SK-N-SH (cell line): Measurements from ENCODE around the gene RNF7. TPM values are rescaled to one million over a fixed set of nuclear protein-coding genes. Genes with fewer than 3 reads are reported as not detected.

Experiments
- CTCF ChIA-PET: fragments of 300-600, 350-600 bp; formaldehyde crosslinking; extraction: SDS; loops from one replicate; lab custom pipeline; 2021; lab: Yijun Ruan, JAX
- POLR2A ChIA-PET: fragments of 350-600 bp; sonication (Branson Sonifier 250); formaldehyde crosslinking; extraction: SDS; loops from one replicate; lab custom pipeline; 2020; ENCODE audit warnings: antibody characterized with exemption, inconsistent platforms; lab: Yijun Ruan, JAX
- DNase-seq: peaks from one replicate; pipeline ENCODE4 v3.0.0; 2012
- H2AFZ ChIP-seq: fragments of 200-600 bp; sonication (generic); 2 replicates; pipeline ENCODE4 v1.8.1; 2016; ENCODE audit warnings: antibody characterized with exemption, mild to moderate bottlenecking, low read depth
- H3F3A ChIP-seq: fragments of 200-600 bp; sonication (generic); replicated peaks from 2 replicates; pipeline ENCODE3; 2016; ENCODE audit warnings: antibody characterized with exemption, mild to moderate bottlenecking; ENCODE audit not compliant: insufficient read depth
- H3K27ac ChIP-seq, 2 experiments: fragments of 200-500 bp in 1 of 2; fragments of 200-600 bp in 1 of 2; sonication (Bioruptor generic) in 1 of 2; sonication (generic), shearing (Covaris generic) in 1 of 2; 2 replicates each; pipeline versions ENCODE4 v1.5.1 to v1.6.1; 2014 to 2016; ENCODE audit warnings: low read depth in 2 of 2, inconsistent platforms in 1 of 2, low read length in 1 of 2, mild to moderate bottlenecking in 1 of 2, mixed read lengths in 1 of 2
- H3K27me3 ChIP-seq: fragments of 200-600 bp; sonication (generic), shearing (Covaris generic); 2 replicates; pipeline ENCODE4 v1.6.1; 2016; ENCODE audit warnings: mixed run types; ENCODE audit not compliant: insufficient read depth
- H3K36me3 ChIP-seq, 2 experiments: fragments of 200-500 bp in 1 of 2; fragments of 200-600 bp in 1 of 2; sonication (Bioruptor generic) in 1 of 2; sonication (generic) in 1 of 2; replicated peaks in 1 of 2; 2 replicates each; pipeline versions ENCODE3 to v1.5.1; 2014 to 2016; ENCODE audit warnings: low read length in 1 of 2, mild to moderate bottlenecking in 1 of 2; ENCODE audit not compliant: insufficient read depth in 2 of 2, control insufficient read depth in 1 of 2
- H3K4me1 ChIP-seq, 2 experiments: fragments of 200-500 bp in 1 of 2; fragments of 200-600 bp in 1 of 2; sonication (Bioruptor generic) in 1 of 2; sonication (generic), shearing (Covaris generic) in 1 of 2; 2 replicates each; pipeline versions ENCODE4 v1.5.1 to v1.6.1; 2014 to 2016; ENCODE audit warnings: low read depth in 1 of 2, low read length in 1 of 2, mixed run types in 1 of 2; ENCODE audit not compliant: insufficient read depth in 2 of 2, control insufficient read depth in 1 of 2
- H3K4me2 ChIP-seq: fragments of 200-600 bp; sonication (generic), shearing (Covaris generic); 2 replicates; pipeline ENCODE4 v1.6.1; 2017; ENCODE audit warnings: mixed run types
- H3K4me3 ChIP-seq, 2 experiments: fragments of 200-500 bp in 1 of 2; fragments of 200-600 bp in 1 of 2; sonication (Bioruptor generic) in 1 of 2; sonication (generic), shearing (Covaris generic) in 1 of 2; 2 replicates each; pipeline versions ENCODE4 v1.5.1 to v1.8.1; 2014 to 2016; ENCODE audit warnings: low read depth in 2 of 2, inconsistent platforms in 1 of 2, low read length in 1 of 2, mild to moderate bottlenecking in 1 of 2, mixed read lengths in 1 of 2, moderate library complexity in 1 of 2
- H3K79me2 ChIP-seq: fragments of 200-600 bp; sonication (generic); 2 replicates; pipeline ENCODE4 v1.8.1; 2017; ENCODE audit warnings: mild to moderate bottlenecking; ENCODE audit not compliant: insufficient read depth
- H3K9ac ChIP-seq: fragments of 200-600 bp; sonication (generic); 2 replicates; pipeline ENCODE4 v1.6.1; 2017; ENCODE audit warnings: mixed run types
- H3K9me2 ChIP-seq: fragments of 200-600 bp; sonication (generic); 2 replicates; pipeline ENCODE4 v1.6.1; 2017; ENCODE audit warnings: mixed run types
- H3K9me3 ChIP-seq: fragments of 200-600 bp; sonication (generic); 2 replicates; pipeline ENCODE4 v1.6.1; 2017; ENCODE audit warnings: mixed run types, mild to moderate bottlenecking, moderate library complexity
- H4K20me1 ChIP-seq: fragments of 200-600 bp; sonication (generic); 2 replicates; pipeline ENCODE4 v1.6.1; 2017; ENCODE audit warnings: mild to moderate bottlenecking, mixed run types; ENCODE audit not compliant: insufficient read depth
- CHD2 ChIP-seq: fragments of 150-350 bp; IDR thresholded peaks from 2 replicates; pipeline ENCODE4 v1.6.1; 2018; ENCODE audit warnings: low read length; ENCODE audit not compliant: partially characterized antibody
- ELF1 ChIP-seq: IDR thresholded peaks from 2 replicates; pipeline ENCODE4 v1.4.0; 2012
- EP300 ChIP-seq, 2 experiments: IDR thresholded peaks; 2 replicates each; pipeline versions ENCODE4 v1.4.0 to v1.6.1; 2012; ENCODE audit warnings: borderline replicate concordance in 1 of 2, low read depth in 1 of 2, low read length in 1 of 2
- FOSL2 ChIP-seq: IDR thresholded peaks from 2 replicates; pipeline ENCODE4 v1.4.0; 2012; ENCODE audit warnings: low read depth, mild to moderate bottlenecking, moderate library complexity, borderline replicate concordance
- FOXJ3 ChIP-seq: sonication (generic); formaldehyde crosslinking; IDR thresholded peaks from 2 replicates; pipeline ENCODE4 v1.5.1; 2020; ENCODE audit warnings: mild to moderate bottlenecking, missing genetic modification reagents
- FOXM1 ChIP-seq: IDR thresholded peaks from 2 replicates; pipeline ENCODE4 v1.4.0; 2012; ENCODE audit warnings: low read depth, mild to moderate bottlenecking
- JUND ChIP-seq: IDR thresholded peaks from 2 replicates; pipeline ENCODE4 v1.4.0; 2012
- MXI1 ChIP-seq: IDR thresholded peaks from 2 replicates; pipeline ENCODE4 v1.6.1; 2012; ENCODE audit warnings: mild to moderate bottlenecking, low read depth, low read length, improper control_type of control experiment
- NFIC ChIP-seq: IDR thresholded peaks from 2 replicates; pipeline ENCODE4 v1.4.0; 2012; ENCODE audit warnings: borderline replicate concordance
- NRF1 ChIP-seq: IDR thresholded peaks from 2 replicates; pipeline ENCODE4 v1.6.1; 2012; ENCODE audit warnings: low read depth, mild to moderate bottlenecking, low read length
- POLR2AphosphoS5 ChIP-seq: IDR thresholded peaks from 2 replicates; pipeline ENCODE4 v1.6.1; 2012; ENCODE audit warnings: low read depth, low read length
- RFX5 ChIP-seq: IDR thresholded peaks from 2 replicates; pipeline ENCODE4 v1.6.1; 2012; ENCODE audit warnings: mild to moderate bottlenecking, improper control_type of control experiment, low read length
- RXRA ChIP-seq: IDR thresholded peaks from 2 replicates; pipeline ENCODE4 v1.4.0; 2012; ENCODE audit warnings: low read depth, mild to moderate bottlenecking, borderline replicate concordance
- SMC3 ChIP-seq: IDR thresholded peaks from 2 replicates; pipeline ENCODE4 v1.6.1; 2012; ENCODE audit warnings: low read depth, low read length, improper control_type of control experiment
- TAF1 ChIP-seq: IDR thresholded peaks from 2 replicates; pipeline ENCODE4 v1.6.1; 2012; ENCODE audit warnings: low read depth, mild to moderate bottlenecking, low read length, moderate library complexity, borderline replicate concordance
- TCF12 ChIP-seq: IDR thresholded peaks from 2 replicates; pipeline ENCODE4 v1.4.0; 2012
- TEAD4 ChIP-seq: IDR thresholded peaks from 2 replicates; pipeline ENCODE4 v1.4.0; 2012; ENCODE audit warnings: mild to moderate bottlenecking, borderline replicate concordance; ENCODE audit not compliant: insufficient read depth
- WGBS: methylation state at CpG from one replicate; pipeline ENCODE4 v1.1.6; 2017; ENCODE audit warnings: low lambda C conversion rate; 5-methylcytosine and 5-hydroxymethylcytosine counted together
- polyA plus RNA-seq, 3 experiments: library from polyadenylated mRNA; depleted of rRNA; stranded (reverse); fragments of >200 nt; gene quantifications; 2 replicates each; pipeline ENCODE4 v1.2.3, GENCODE V29; 2012
- TF ChIP-seq, protein P1 (sequence below): IDR thresholded peaks from 2 replicates; pipeline ENCODE4 v1.4.0; 2012; ENCODE audit warnings: low read depth
- TF ChIP-seq, protein P2 (sequence below): IDR thresholded peaks from 2 replicates; pipeline ENCODE4 v1.4.0; 2012; ENCODE audit warnings: low read depth, borderline replicate concordance
- TF ChIP-seq, protein P3 (sequence below): fragments of 150-350 bp; IDR thresholded peaks from 2 replicates; pipeline ENCODE4 v1.6.1; 2017; ENCODE audit warnings: antibody characterized with exemption, low read length, low read depth, borderline replicate concordance

The RNF7 gene
- polyA plus RNA-seq, 1 of the 3 experiments (the other 2 are of a cell fraction) = 77.1 TPM

DNA sequence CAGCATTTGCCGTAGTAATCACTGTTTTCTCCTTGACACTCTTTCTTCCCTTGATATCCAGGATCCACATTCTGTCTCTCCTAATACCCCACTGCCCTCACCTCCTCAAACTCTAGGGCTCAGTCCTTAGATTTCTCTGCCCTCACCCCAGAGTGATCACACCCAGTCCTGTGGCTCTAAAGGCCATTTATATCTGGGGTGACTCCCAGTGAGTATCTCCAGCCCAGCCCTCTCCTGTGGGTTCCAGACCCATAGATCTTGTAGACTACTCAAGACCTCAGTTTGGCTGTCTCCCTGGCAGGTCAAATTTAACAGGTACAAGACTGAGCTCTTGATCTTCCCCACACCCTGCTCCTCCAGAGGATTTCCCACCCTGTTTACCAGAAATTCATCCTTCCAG, 26.4 kb downstream of the RNF7 start:
- Histone ChIP-seq H3F3A (no peaks in the 10 kb centered on the region), H3K4me1 (peaks cover 0 to 5% of the 10 kb centered on the region in 2 experiments; a peak in 1 of 4 replicates), H3K9me3 (no peaks in the 10 kb centered on the region), H3K79me2 (no peaks in the 10 kb centered on the region), H4K20me1 (no peaks in the 10 kb centered on the region), H2AFZ (no peak overlapping the region), H3K9ac (no peak overlapping the region), H3K27me3 (no peaks in the 10 kb centered on the region), H3K4me2 (no peak overlapping the region), H3K9me2 (no peaks in the 10 kb centered on the region), H3K36me3 (no peaks in the 10 kb centered on the region), H3K27ac (no peak overlapping the region), H3K4me3 (no peak overlapping the region)
- no peak for TF ChIP-seq RFX5
- no peak for TF ChIP-seq FOSL2
- TF ChIP-seq NRF1 = no peak
- no peak for TF ChIP-seq MXI1
- no peak for TF ChIP-seq JUND
- TF ChIP-seq SMC3 = no peak
- no peak for TF ChIP-seq TEAD4
- no peak for TF ChIP-seq FOXM1
- TF ChIP-seq, protein P1, sequence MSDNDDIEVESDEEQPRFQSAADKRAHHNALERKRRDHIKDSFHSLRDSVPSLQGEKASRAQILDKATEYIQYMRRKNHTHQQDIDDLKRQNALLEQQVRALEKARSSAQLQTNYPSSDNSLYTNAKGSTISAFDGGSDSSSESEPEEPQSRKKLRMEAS = no peak
- no peak for TF ChIP-seq ELF1
- TF ChIP-seq, protein P2, sequence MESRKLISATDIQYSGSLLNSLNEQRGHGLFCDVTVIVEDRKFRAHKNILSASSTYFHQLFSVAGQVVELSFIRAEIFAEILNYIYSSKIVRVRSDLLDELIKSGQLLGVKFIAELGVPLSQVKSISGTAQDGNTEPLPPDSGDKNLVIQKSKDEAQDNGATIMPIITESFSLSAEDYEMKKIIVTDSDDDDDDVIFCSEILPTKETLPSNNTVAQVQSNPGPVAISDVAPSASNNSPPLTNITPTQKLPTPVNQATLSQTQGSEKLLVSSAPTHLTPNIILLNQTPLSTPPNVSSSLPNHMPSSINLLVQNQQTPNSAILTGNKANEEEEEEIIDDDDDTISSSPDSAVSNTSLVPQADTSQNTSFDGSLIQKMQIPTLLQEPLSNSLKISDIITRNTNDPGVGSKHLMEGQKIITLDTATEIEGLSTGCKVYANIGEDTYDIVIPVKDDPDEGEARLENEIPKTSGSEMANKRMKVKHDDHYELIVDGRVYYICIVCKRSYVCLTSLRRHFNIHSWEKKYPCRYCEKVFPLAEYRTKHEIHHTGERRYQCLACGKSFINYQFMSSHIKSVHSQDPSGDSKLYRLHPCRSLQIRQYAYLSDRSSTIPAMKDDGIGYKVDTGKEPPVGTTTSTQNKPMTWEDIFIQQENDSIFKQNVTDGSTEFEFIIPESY = no peak
- TF ChIP-seq RXRA = no peak
- TF ChIP-seq TAF1 = no peak
- TF ChIP-seq FOXJ3 (CRISPR knock-in tag) = no peak
- TF ChIP-seq, protein P3, sequence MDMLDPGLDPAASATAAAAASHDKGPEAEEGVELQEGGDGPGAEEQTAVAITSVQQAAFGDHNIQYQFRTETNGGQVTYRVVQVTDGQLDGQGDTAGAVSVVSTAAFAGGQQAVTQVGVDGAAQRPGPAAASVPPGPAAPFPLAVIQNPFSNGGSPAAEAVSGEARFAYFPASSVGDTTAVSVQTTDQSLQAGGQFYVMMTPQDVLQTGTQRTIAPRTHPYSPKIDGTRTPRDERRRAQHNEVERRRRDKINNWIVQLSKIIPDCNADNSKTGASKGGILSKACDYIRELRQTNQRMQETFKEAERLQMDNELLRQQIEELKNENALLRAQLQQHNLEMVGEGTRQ = no peak
- WGBS = 75% methylated on average over 1 of the region's 1 CpG
- POLR2A ChIA-PET = no interaction called here
- DNase-seq = no peak
- CTCF ChIA-PET = interaction anchor here (1.0 to 1.5 kb wide), 3 partner anchors 9 to 111 kb away, joined by 3 to 6 read pairs (median 5); no protein-coding TSS in a partner anchor

DNA sequence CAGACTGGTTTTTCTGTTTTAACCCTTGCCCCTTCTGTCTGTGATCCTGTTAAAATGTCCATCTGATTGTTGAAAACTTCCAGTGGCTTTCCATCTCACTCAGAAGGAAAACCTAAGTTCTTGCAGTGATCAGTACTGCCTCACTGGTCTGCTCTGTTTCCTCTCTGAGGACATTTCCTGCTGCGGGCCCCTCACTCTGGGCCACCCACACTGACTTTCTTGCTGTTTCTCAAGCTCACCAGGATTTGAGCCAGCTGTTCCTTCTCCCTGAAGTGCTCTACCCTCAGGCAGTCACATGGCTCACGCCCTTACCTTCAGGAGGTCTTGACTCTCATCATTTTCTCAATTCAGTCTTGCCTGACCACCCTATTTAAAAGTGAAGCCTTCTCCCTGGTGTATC, 26.9 kb downstream of the RNF7 start:
- Histone ChIP-seq H3K9ac (no peak overlapping the region), H3K4me2 (no peak overlapping the region), H3K4me3 (no peak overlapping the region)
- DNase-seq = no peak
- TF ChIP-seq MXI1 (no peak), EP300 (IDR thresholded peaks at IDR 0.05; ENCODE audit: borderline replicate concordance in 1 of 2, low read depth in 1 of 2, low read length in 1 of 2) (no peak), NFIC (no peak), SMC3 (no peak), FOSL2 (no peak), CHD2 (no peak), TCF12 (no peak), POLR2AphosphoS5 (no peak)
- TF ChIP-seq, protein P3 = no peak
- TF ChIP-seq, all 33 proteins: peak for 0
- no peaks in the 10 kb centered on the region for H3K9me2 ChIP-seq
- no peak overlapping the region for H2AFZ ChIP-seq
- ChIA-PET POLR2A (no interaction called here), CTCF (interaction anchor here (1.0 to 1.5 kb wide), 3 partner anchors 9 to 110 kb away, joined by 3 to 6 read pairs (median 5); no protein-coding TSS in a partner anchor)
- no peaks in the 10 kb centered on the region for H3K79me2 ChIP-seq
- no peaks in the 10 kb centered on the region for H3K27me3 ChIP-seq
- H3F3A ChIP-seq = no peaks in the 10 kb centered on the region
- H4K20me1 ChIP-seq = no peaks in the 10 kb centered on the region
- no peak overlapping the region for H3K27ac ChIP-seq
- 73% methylated on average over 2 of the region's 2 CpGs for WGBS
- H3K36me3 ChIP-seq = no peaks in the 10 kb centered on the region
- no peaks in the 10 kb centered on the region for H3K9me3 ChIP-seq
- H3K4me1 ChIP-seq = peaks cover 0 to 11% of the 10 kb centered on the region in 2 experiments; a peak in 1 of 4 replicates
